ENCODE results near the gene DNAJC27.

- TF ChIP-seq CTCF (IDR thresholded peaks at IDR 0.05) = no peak
- TF ChIP-seq POLR2A (IDR thresholded peaks at IDR 0.05) = no peak
Observed at GRCh38 chr2:24955921-24956320, 15.8 kb downstream of the DNAJC27 start.

All from testis (tissue), 2 donors.